Liver (tissue), 9 donors: ENCODE measurements around the gene MEF2D. TPM values are rescaled to one million over a fixed set of nuclear protein-coding genes. Genes with fewer than 3 reads are reported as not detected.

Experiments used
- DNase-seq: peaks from one replicate; pipeline ENCODE4 v3.0.0-alpha.2; 2017; ENCODE audit warnings: low spot score
- H3K27ac ChIP-seq, 2 donors: one replicate each; pipeline ENCODE4 v1.7.0; 2013; ENCODE audit warnings: inconsistent platforms in 2 of 2, low read length in 2 of 2, control low read depth in 1 of 2, low read depth in 1 of 2, mild to moderate bottlenecking in 1 of 2
- H3K27me3 ChIP-seq, 4 donors: one replicate each; pipeline versions ENCODE4 v1.6.1 to v1.7.0; 2013; ENCODE audit warnings: low read length in 3 of 4, inconsistent platforms in 1 of 4, mild to moderate bottlenecking in 1 of 4, moderate library complexity in 1 of 4; ENCODE audit not compliant: control insufficient read depth in 4 of 4, insufficient read depth in 4 of 4
- H3K36me3 ChIP-seq, 4 donors: one replicate each; pipeline versions ENCODE4 v1.6.1 to v1.7.0; 2013; ENCODE audit warnings: low read length in 3 of 4, mild to moderate bottlenecking in 3 of 4, low read depth in 1 of 4, moderate library complexity in 1 of 4; ENCODE audit not compliant: control insufficient read depth in 4 of 4, insufficient read depth in 3 of 4
- H3K4me1 ChIP-seq, 4 donors: one replicate each; pipeline versions ENCODE4 v1.6.1 to v1.7.0; 2013; ENCODE audit warnings: low read length in 3 of 4, mild to moderate bottlenecking in 3 of 4, moderate library complexity in 1 of 4; ENCODE audit not compliant: control insufficient read depth in 4 of 4, insufficient read depth in 4 of 4
- H3K4me3 ChIP-seq, 3 donors: one replicate each; pipeline versions ENCODE4 v1.6.1 to v1.7.0; 2013; ENCODE audit warnings: low read length in 3 of 3, control low read depth in 1 of 3, low read depth in 1 of 3, mild to moderate bottlenecking in 1 of 3
- H3K9ac ChIP-seq, 2 donors: one replicate each; pipeline ENCODE4 v1.7.0; 2013; ENCODE audit warnings: low read length in 2 of 2, mild to moderate bottlenecking in 2 of 2, moderate library complexity in 2 of 2, control low read depth in 1 of 2, low read depth in 1 of 2
- H3K9me3 ChIP-seq, 4 donors: one replicate each; pipeline versions ENCODE4 v1.6.1 to v1.7.0; 2013; ENCODE audit warnings: low read length in 3 of 4; ENCODE audit not compliant: control insufficient read depth in 4 of 4
- HNF4A ChIP-seq, 2 donors: conservative IDR thresholded peaks; 2 replicates each; pipeline ENCODE4 v1.6.1; 2016; ENCODE audit warnings: antibody characterized with exemption in 2 of 2, mild to moderate bottlenecking in 2 of 2
- HNF4G ChIP-seq: IDR thresholded peaks from 2 replicates; pipeline ENCODE4 v1.6.1; 2016; ENCODE audit warnings: antibody characterized with exemption
- JUND ChIP-seq, 2 donors: IDR thresholded peaks; 2 replicates each; pipeline ENCODE4 v1.6.1; 2016; ENCODE audit warnings: antibody characterized with exemption in 2 of 2
- NR2F2 ChIP-seq: IDR thresholded peaks from 2 replicates; pipeline ENCODE4 v1.6.1; 2016; ENCODE audit warnings: antibody characterized with exemption
- RAD21 ChIP-seq, 2 donors: IDR thresholded peaks; 2 replicates each; pipeline ENCODE4 v1.6.1; 2016; ENCODE audit warnings: antibody characterized with exemption in 2 of 2, mild to moderate bottlenecking in 2 of 2
- SP1 ChIP-seq: IDR thresholded peaks from 2 replicates; pipeline ENCODE4 v1.6.1; 2018; ENCODE audit warnings: antibody characterized with exemption, mild to moderate bottlenecking
- YY1 ChIP-seq: IDR thresholded peaks from 2 replicates; pipeline ENCODE4 v1.6.1; 2016; ENCODE audit warnings: antibody characterized with exemption, mild to moderate bottlenecking
- WGBS: extraction: QIAGEN DNeasy Blood & Tissue Kit; methylation state at CpG from one replicate; pipeline ENCODE4 v1.1.7; 2013; 5-methylcytosine and 5-hydroxymethylcytosine counted together
- polyA plus RNA-seq, 2 donors: library from polyadenylated mRNA; stranded (reverse) in 1 of 2; unstranded in 1 of 2; fragments of 200-250 nt in 1 of 2; fragments of >200 nt in 1 of 2; fragmentation: Nextera tagmentation in 1 of 2; extraction: Ambion mirVana in 1 of 2; gene quantifications; one replicate each; pipeline versions ENCODE4 v1.2.1 to v1.2.3, GENCODE V29; 2013 to 2015
- total RNA-seq, 2 donors: library from RNA; depleted of rRNA; stranded (reverse); fragments of >200 nt; gene quantifications; one replicate each; pipeline ENCODE4 v1.2.3, GENCODE V29; 2014
- TF ChIP-seq, protein P1 (sequence below): IDR thresholded peaks from 2 replicates; pipeline ENCODE4 v1.6.1; 2016; ENCODE audit warnings: antibody characterized with exemption
- TF ChIP-seq, protein P2 (sequence below): IDR thresholded peaks from 2 replicates; pipeline ENCODE4 v1.6.1; 2016; ENCODE audit warnings: antibody characterized with exemption, mild to moderate bottlenecking
- TF ChIP-seq, protein P3 (sequence below): IDR thresholded peaks from 2 replicates; pipeline ENCODE4 v1.6.1; 2016; ENCODE audit warnings: antibody characterized with exemption
- donor health status: healthy.
- donor health status: healthy.
- donor health status: healthy.
- donor health status: healthy.
- donor health status: healthy.

The MEF2D gene
- total and polyA plus RNA-seq, 4 donors: 3.4 to 7.6 (median 5.5) TPM

DNA sequence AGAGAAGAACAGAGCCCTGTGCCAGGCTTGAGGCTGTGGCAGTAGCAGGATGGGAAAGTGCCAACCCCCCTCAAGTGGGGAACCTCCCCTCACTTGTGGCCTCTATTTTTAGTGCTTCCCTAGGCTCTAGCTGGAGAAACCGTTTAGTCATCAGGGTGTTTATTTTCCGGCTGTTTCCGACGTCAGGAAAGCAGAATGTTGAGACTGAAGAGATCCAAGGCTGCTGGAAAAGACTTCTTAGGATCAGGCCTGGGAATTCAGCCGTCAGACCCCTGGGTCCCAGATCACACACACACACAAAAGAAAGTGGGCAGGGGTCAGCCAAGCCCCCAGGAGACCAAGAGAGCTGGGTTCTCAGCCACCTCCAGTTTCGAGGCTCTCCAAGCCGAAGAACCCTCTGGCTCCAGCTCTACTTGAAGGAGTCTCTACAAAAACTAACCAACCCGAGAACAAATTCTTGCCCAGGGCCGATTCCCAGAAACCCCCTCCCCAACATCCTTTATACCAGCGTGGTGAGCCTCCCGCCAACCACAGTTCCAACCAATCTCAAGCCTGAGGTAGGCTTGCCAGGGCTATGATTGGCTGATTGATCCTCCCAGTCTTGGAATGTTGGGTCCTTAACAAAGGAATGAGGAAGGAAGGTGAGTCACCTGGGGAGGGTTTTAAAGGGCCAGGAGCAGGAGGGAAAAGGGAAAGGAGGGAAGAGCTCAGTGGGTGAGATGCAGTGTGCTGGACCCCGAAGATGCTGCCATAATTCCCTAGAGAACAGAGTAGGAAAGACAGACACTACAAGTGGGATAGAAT is 2.5 kb upstream of the MEF2D start:
- DNase-seq: no peak
- 65% methylated on average over 12 of the region's 12 CpGs for WGBS
- H3K9ac ChIP-seq: no peak overlapping the region
- no peaks in the 10 kb centered on the region for H3K36me3 ChIP-seq
- H3K4me3 ChIP-seq: no peak overlapping the region
- no peaks in the 10 kb centered on the region for H3K9me3 ChIP-seq
- TF ChIP-seq, protein P1, sequence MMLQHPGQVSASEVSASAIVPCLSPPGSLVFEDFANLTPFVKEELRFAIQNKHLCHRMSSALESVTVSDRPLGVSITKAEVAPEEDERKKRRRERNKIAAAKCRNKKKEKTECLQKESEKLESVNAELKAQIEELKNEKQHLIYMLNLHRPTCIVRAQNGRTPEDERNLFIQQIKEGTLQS: no peak
- no peak for TF ChIP-seq HNF4G
- TF ChIP-seq YY1: no peak
- TF ChIP-seq RAD21 (IDR thresholded peaks at IDR 0.05): peak in 1 of 2 donors; percentile 9
- peak in 1 of 2 donors; percentile 11 for TF ChIP-seq JUND (IDR thresholded peaks at IDR 0.05)
- TF ChIP-seq HNF4A (conservative IDR thresholded peaks at IDR 0.05): no peak
- TF ChIP-seq, protein P2, sequence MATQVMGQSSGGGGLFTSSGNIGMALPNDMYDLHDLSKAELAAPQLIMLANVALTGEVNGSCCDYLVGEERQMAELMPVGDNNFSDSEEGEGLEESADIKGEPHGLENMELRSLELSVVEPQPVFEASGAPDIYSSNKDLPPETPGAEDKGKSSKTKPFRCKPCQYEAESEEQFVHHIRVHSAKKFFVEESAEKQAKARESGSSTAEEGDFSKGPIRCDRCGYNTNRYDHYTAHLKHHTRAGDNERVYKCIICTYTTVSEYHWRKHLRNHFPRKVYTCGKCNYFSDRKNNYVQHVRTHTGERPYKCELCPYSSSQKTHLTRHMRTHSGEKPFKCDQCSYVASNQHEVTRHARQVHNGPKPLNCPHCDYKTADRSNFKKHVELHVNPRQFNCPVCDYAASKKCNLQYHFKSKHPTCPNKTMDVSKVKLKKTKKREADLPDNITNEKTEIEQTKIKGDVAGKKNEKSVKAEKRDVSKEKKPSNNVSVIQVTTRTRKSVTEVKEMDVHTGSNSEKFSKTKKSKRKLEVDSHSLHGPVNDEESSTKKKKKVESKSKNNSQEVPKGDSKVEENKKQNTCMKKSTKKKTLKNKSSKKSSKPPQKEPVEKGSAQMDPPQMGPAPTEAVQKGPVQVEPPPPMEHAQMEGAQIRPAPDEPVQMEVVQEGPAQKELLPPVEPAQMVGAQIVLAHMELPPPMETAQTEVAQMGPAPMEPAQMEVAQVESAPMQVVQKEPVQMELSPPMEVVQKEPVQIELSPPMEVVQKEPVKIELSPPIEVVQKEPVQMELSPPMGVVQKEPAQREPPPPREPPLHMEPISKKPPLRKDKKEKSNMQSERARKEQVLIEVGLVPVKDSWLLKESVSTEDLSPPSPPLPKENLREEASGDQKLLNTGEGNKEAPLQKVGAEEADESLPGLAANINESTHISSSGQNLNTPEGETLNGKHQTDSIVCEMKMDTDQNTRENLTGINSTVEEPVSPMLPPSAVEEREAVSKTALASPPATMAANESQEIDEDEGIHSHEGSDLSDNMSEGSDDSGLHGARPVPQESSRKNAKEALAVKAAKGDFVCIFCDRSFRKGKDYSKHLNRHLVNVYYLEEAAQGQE: no peak
- TF ChIP-seq SP1: peak; percentile 29
- no peak for TF ChIP-seq NR2F2
- peaks cover 6 to 35% (median 26%) of the 10 kb centered on the region in 4 donors for H3K4me1 ChIP-seq
- H3K27ac ChIP-seq: peak overlapping the region; percentile 100
- H3K27me3 ChIP-seq: no peaks in the 10 kb centered on the region

DNA sequence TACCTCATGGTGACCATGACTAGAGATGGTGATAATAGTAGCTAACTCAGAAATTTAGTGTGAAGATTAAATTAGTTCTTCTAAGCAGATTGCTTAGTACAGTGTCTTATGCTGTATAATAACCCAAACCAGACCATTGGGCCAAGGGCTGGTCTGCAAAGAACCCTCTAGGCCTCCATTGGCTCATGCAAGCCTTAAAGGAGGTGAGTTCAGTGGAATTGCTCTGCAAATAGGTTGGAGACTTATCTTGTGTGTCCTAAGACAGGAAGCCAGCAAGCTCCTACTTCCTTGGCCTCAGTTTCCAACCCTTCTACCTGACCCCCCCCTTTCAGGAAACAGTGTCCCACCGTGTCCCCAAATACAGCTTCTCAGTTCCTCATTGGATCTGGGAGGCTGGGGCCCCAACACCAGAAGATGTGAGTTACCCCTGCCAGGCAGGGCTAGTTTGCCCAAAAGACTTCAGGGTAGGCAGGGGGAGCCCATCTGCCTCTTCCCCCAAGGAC is 1.9 kb upstream of the MEF2D start:
- Histone ChIP-seq H3K4me3 (no peak overlapping the region), H3K4me1 (peaks cover 12 to 42% (median 32%) of the 10 kb centered on the region in 4 donors), H3K36me3 (no peaks in the 10 kb centered on the region), H3K9me3 (no peaks in the 10 kb centered on the region), H3K9ac (peak overlapping the region in 1 of 2 donors; percentile 1), H3K27ac (peak overlapping the region; percentile 100), H3K27me3 (no peaks in the 10 kb centered on the region)
- TF ChIP-seq, protein P2: no peak
- TF ChIP-seq NR2F2 (no peak), JUND (IDR thresholded peaks at IDR 0.05) (peak in 1 of 2 donors; percentile 8)
- TF ChIP-seq, protein P3, sequence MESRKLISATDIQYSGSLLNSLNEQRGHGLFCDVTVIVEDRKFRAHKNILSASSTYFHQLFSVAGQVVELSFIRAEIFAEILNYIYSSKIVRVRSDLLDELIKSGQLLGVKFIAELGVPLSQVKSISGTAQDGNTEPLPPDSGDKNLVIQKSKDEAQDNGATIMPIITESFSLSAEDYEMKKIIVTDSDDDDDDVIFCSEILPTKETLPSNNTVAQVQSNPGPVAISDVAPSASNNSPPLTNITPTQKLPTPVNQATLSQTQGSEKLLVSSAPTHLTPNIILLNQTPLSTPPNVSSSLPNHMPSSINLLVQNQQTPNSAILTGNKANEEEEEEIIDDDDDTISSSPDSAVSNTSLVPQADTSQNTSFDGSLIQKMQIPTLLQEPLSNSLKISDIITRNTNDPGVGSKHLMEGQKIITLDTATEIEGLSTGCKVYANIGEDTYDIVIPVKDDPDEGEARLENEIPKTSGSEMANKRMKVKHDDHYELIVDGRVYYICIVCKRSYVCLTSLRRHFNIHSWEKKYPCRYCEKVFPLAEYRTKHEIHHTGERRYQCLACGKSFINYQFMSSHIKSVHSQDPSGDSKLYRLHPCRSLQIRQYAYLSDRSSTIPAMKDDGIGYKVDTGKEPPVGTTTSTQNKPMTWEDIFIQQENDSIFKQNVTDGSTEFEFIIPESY: no peak
- 69% methylated on average over 1 of the region's 1 CpG for WGBS
- DNase-seq: no peak
